H1 (cell line): ENCODE data around the gene C8B. TPM values are rescaled to one million over a fixed set of nuclear protein-coding genes. Genes with fewer than 3 reads are reported as not detected.

Source experiments
- CTCF ChIA-PET: fragments of 300-600 bp; sonication (Branson Sonifier 250); formaldehyde crosslinking; loops from one replicate; lab custom pipeline; 2021; ENCODE audit not compliant: partially characterized antibody; lab: Charles Lee
- POLR2A ChIA-PET: fragments of 300-600 bp; sonication (Branson Sonifier 250); formaldehyde crosslinking; loops from one replicate; lab custom pipeline; 2021; ENCODE audit warnings: inconsistent platforms; ENCODE audit not compliant: partially characterized antibody; lab: Charles Lee
- DNase-seq, 2 experiments: peaks; one replicate each; pipeline versions ENCODE4 v3.0.0 to v3.0.0-alpha.2; 2010 to 2022; ENCODE audit warnings: low spot score in 2 of 2, low read depth in 1 of 2, mixed read lengths in 1 of 2
- FAIRE-seq: peaks from 2 replicates; lab custom pipeline; 2011; peaks lifted over from hg19 to GRCh38; lab: Jason Lieb, UNC
- H2AFZ ChIP-seq: 2 replicates; pipeline ENCODE4 v1.8.1; 2012; ENCODE audit warnings: low read length, inconsistent platforms
- H2AK5ac ChIP-seq: 2 replicates; pipeline ENCODE4 v1.6.1; 2013; ENCODE audit warnings: low read depth, low read length
- H2BK120ac ChIP-seq: replicated peaks from 2 replicates; pipeline ENCODE3; 2013; ENCODE audit warnings: low read depth, low read length, inconsistent platforms
- H2BK12ac ChIP-seq: 2 replicates; pipeline ENCODE4 v1.6.1; 2013; ENCODE audit warnings: low read depth, low read length
- H2BK15ac ChIP-seq: 2 replicates; pipeline ENCODE4 v1.6.1; 2013; ENCODE audit warnings: low read length
- H2BK20ac ChIP-seq: 2 replicates; pipeline ENCODE4 v1.6.1; 2013; ENCODE audit warnings: low read length
- H2BK5ac ChIP-seq: 2 replicates; pipeline ENCODE4 v1.6.1; 2013; ENCODE audit warnings: low read depth, low read length
- H3K14ac ChIP-seq: 2 replicates; pipeline ENCODE4 v1.6.1; 2013; ENCODE audit warnings: inconsistent platforms; ENCODE audit not compliant: insufficient read length
- H3K18ac ChIP-seq: 2 replicates; pipeline ENCODE4 v1.6.1; 2013; ENCODE audit warnings: low read length; ENCODE audit errors: extremely low read depth
- H3K23ac ChIP-seq: 2 replicates; pipeline ENCODE4 v1.6.1; 2013; ENCODE audit warnings: inconsistent platforms; ENCODE audit not compliant: insufficient read length
- H3K23me2 ChIP-seq: 2 replicates; pipeline ENCODE4 v1.6.1; 2013; ENCODE audit warnings: low read depth, low read length
- H3K27ac ChIP-seq: 2 replicates; pipeline ENCODE4 v1.6.1; 2011; ENCODE audit warnings: low read depth, low read length, inconsistent platforms
- H3K27me3 ChIP-seq, 4 experiments: replicated peaks in 1 of 4; 1 replicate in 1 of 4; 2 replicates in 3 of 4; pipeline versions ENCODE4 v1.6.1 to v1.8.1; 2011 to 2013; ENCODE audit warnings: low read length in 3 of 4, mild to moderate bottlenecking in 3 of 4, inconsistent platforms in 2 of 4, mixed read lengths in 2 of 4, moderate library complexity in 1 of 4; ENCODE audit not compliant: control insufficient read depth in 3 of 4, insufficient read depth in 3 of 4; ENCODE audit errors: extremely low read depth in 1 of 4
- H3K36me3 ChIP-seq, 4 experiments: 2 replicates each; pipeline versions ENCODE4 v1.6.1 to v1.8.1; 2011 to 2013; ENCODE audit warnings: mild to moderate bottlenecking in 4 of 4, low read length in 3 of 4, moderate library complexity in 2 of 4, control low read depth in 1 of 4, inconsistent platforms in 1 of 4; ENCODE audit not compliant: insufficient read depth in 4 of 4, control insufficient read depth in 2 of 4
- H3K4ac ChIP-seq: replicated peaks from 2 replicates; pipeline ENCODE3; 2013; ENCODE audit warnings: low read length, low read depth, mixed read lengths, inconsistent platforms; ENCODE audit not compliant: insufficient read length
- H3K4me1 ChIP-seq, 4 experiments: replicated peaks in 1 of 4; 1 replicate in 1 of 4; 2 replicates in 3 of 4; pipeline versions ENCODE4 v1.6.1 to v1.8.1; 2011 to 2013; ENCODE audit warnings: low read length in 3 of 4, inconsistent platforms in 2 of 4, mixed read lengths in 1 of 4; ENCODE audit not compliant: insufficient read depth in 4 of 4, control insufficient read depth in 3 of 4
- H3K4me2 ChIP-seq, 2 experiments: 2 replicates each; pipeline versions ENCODE4 v1.6.1 to v1.8.1; 2011 to 2013; ENCODE audit warnings: low read depth in 2 of 2, low read length in 2 of 2, control low read depth in 1 of 2, inconsistent platforms in 1 of 2, mild to moderate bottlenecking in 1 of 2; ENCODE audit not compliant: insufficient read depth in 1 of 2
- H3K4me3 ChIP-seq, 4 experiments: fragments of 200-600, 300-600 bp in 1 of 4; sonication (generic), shearing (Covaris generic), sonication (Bioruptor Twin) in 1 of 4; 2 replicates each; pipeline versions ENCODE4 v1.5.1 to v1.8.1; 2011 to 2016; ENCODE audit warnings: low read length in 4 of 4, low read depth in 3 of 4, control low read depth in 2 of 4, inconsistent platforms in 2 of 4, mild to moderate bottlenecking in 2 of 4, mixed read lengths in 1 of 4, moderate library complexity in 1 of 4; ENCODE audit not compliant: insufficient read depth in 2 of 4; ENCODE audit errors: extremely low read depth in 1 of 4
- H3K56ac ChIP-seq: replicated peaks from 2 replicates; pipeline ENCODE3; 2013; ENCODE audit warnings: low read depth, mild to moderate bottlenecking, mixed read lengths, low read length, inconsistent platforms; ENCODE audit not compliant: insufficient read length
- H3K79me1 ChIP-seq: 2 replicates; pipeline ENCODE4 v1.6.1; 2013; ENCODE audit warnings: low read depth, low read length, control low read depth
- H3K79me2 ChIP-seq, 2 experiments: 2 replicates each; pipeline versions ENCODE4 v1.6.1 to v1.8.1; 2012 to 2013; ENCODE audit warnings: low read length in 2 of 2, mild to moderate bottlenecking in 2 of 2, inconsistent platforms in 1 of 2; ENCODE audit not compliant: insufficient read depth in 2 of 2, control insufficient read depth in 1 of 2
- H3K9ac ChIP-seq, 4 experiments: replicated peaks in 1 of 4; 1 replicate in 1 of 4; 2 replicates in 3 of 4; pipeline versions ENCODE4 v1.6.1 to v1.8.1; 2011 to 2013; ENCODE audit warnings: low read depth in 3 of 4, low read length in 3 of 4, control low read depth in 2 of 4, mild to moderate bottlenecking in 2 of 4, moderate library complexity in 2 of 4, inconsistent platforms in 1 of 4; ENCODE audit errors: extremely low read depth in 1 of 4
- H3K9me3 ChIP-seq, 2 experiments: 2 replicates each; pipeline versions ENCODE4 v1.6.1 to v1.8.1; 2012 to 2013; ENCODE audit warnings: mild to moderate bottlenecking in 2 of 2, moderate library complexity in 2 of 2, control low read depth in 1 of 2, inconsistent platforms in 1 of 2, low read depth in 1 of 2, low read length in 1 of 2, mixed read lengths in 1 of 2; ENCODE audit not compliant: insufficient read depth in 2 of 2
- H4K20me1 ChIP-seq, 2 experiments: replicated peaks in 1 of 2; 2 replicates each; pipeline versions ENCODE3 to v1.8.1; 2011 to 2013; ENCODE audit warnings: inconsistent platforms in 2 of 2, low read length in 2 of 2, mild to moderate bottlenecking in 1 of 2; ENCODE audit not compliant: insufficient read depth in 2 of 2, control insufficient read depth in 1 of 2
- H4K5ac ChIP-seq: 2 replicates; pipeline ENCODE4 v1.6.1; 2013; ENCODE audit warnings: low read length, low read depth, mixed read lengths, inconsistent platforms; ENCODE audit not compliant: insufficient read length
- H4K8ac ChIP-seq: 2 replicates; pipeline ENCODE4 v1.8.0; 2013; ENCODE audit warnings: mild to moderate bottlenecking, moderate library complexity, low read length, inconsistent platforms; ENCODE audit not compliant: insufficient read depth; ENCODE audit errors: extremely low read depth
- H4K91ac ChIP-seq: replicated peaks from 2 replicates; pipeline ENCODE3; 2013; ENCODE audit warnings: low read length, mixed read lengths, inconsistent platforms; ENCODE audit not compliant: insufficient read length
- BACH1 ChIP-seq: IDR thresholded peaks from 2 replicates; pipeline ENCODE4 v1.6.1; 2012; ENCODE audit warnings: low read length, improper control_type of control experiment
- GABPA ChIP-seq: IDR thresholded peaks from 2 replicates; pipeline ENCODE4 v1.6.1; 2011; ENCODE audit warnings: mild to moderate bottlenecking, low read length, moderate library complexity, borderline replicate concordance; ENCODE audit not compliant: insufficient read depth
- GTF2F1 ChIP-seq: IDR thresholded peaks from 2 replicates; pipeline ENCODE4 v1.6.1; 2012; ENCODE audit warnings: low read depth, low read length, improper control_type of control experiment, borderline replicate concordance
- RAD21 ChIP-seq, 2 experiments: IDR thresholded peaks in 1 of 2; conservative IDR thresholded peaks in 1 of 2; 2 replicates each; pipeline ENCODE4 v1.6.1; 2011; ENCODE audit warnings: low read depth in 2 of 2, low read length in 2 of 2, improper control_type of control experiment in 1 of 2, inconsistent platforms in 1 of 2, mild to moderate bottlenecking in 1 of 2, moderate library complexity in 1 of 2
- RXRA ChIP-seq: IDR thresholded peaks from 2 replicates; pipeline ENCODE4 v1.6.1; 2011; ENCODE audit warnings: low read depth, mild to moderate bottlenecking, low read length, moderate library complexity; ENCODE audit not compliant: insufficient read depth
- SRF ChIP-seq: IDR thresholded peaks from 2 replicates; pipeline ENCODE4 v1.6.1; 2011; ENCODE audit warnings: mild to moderate bottlenecking, low read depth, low read length, moderate library complexity
- WGBS, 2 experiments: shearing (Covaris generic) in 1 of 2; methylation state at CpG; one replicate each; pipeline versions ENCODE4 v1.1.6 to v1.1.7; 2013 to 2015; ENCODE audit warnings: low lambda C conversion rate in 2 of 2, mixed read lengths in 2 of 2, inconsistent platforms in 1 of 2, low coverage in 1 of 2, missing lambda C conversion rate in 1 of 2; ENCODE audit not compliant: insufficient replicate concordance in 2 of 2, insufficient coverage in 1 of 2, insufficient read length in 1 of 2; ENCODE audit errors: extremely low coverage in 1 of 2, missing lambda C conversion rate in 1 of 2; 5-methylcytosine and 5-hydroxymethylcytosine counted together
- polyA plus RNA-seq, 7 experiments: library from polyadenylated mRNA; depleted of rRNA in 3 of 7; stranded (reverse) in 5 of 7; unstranded in 2 of 7; fragments of >200 nt in 5 of 7; fragments of 200-250 nt in 2 of 7; gene quantifications; 1 replicate in 5 of 7; 2 replicates in 1 of 7; 4 replicates in 1 of 7; pipeline versions ENCODE4 v1.2.1 to v1.2.3, GENCODE V29; 2011 to 2013; ENCODE audit warnings: missing spikeins in 2 of 7, mixed read lengths in 2 of 7
- total RNA-seq: library from RNA; stranded (reverse); fragmentation: NEBNext Ultra II Directional; extraction: Animal tissue kit (Norgen Biotek cat#: 25700); gene quantifications from 2 replicates; pipeline ENCODE4 v1.2.1, GENCODE V29; 2021

The C8B gene
- total and polyA plus RNA-seq, 2 of the 8 experiments (the other 6 are each of a cell fraction or from before 2014, with no cell fraction given), result not detected

GRCh38 chr1:56920591-56921001 lies 45.2 kb downstream of the C8B start:
- FAIRE-seq (no peak), DNase-seq (no peak)
- Histone ChIP-seq H2AFZ (no peak overlapping the region), H3K23ac (no peak overlapping the region), H2AK5ac (no peak overlapping the region), H3K4ac (no peak overlapping the region), H2BK20ac (no peak overlapping the region), H3K18ac (no peak overlapping the region), H3K79me1 (no peaks in the 10 kb centered on the region), H4K91ac (no peak overlapping the region), H3K36me3 (no peaks in the 10 kb centered on the region), H3K4me1 (peaks cover 0 to 5% (median 2%) of the 10 kb centered on the region in 4 experiments; a peak in 2 of 7 replicates), H3K9me3 (no peaks in the 10 kb centered on the region), H2BK120ac (no peak overlapping the region), H4K5ac (no peak overlapping the region), H3K27me3 (no peaks in the 10 kb centered on the region), H3K14ac (no peak overlapping the region), H2BK15ac (no peak overlapping the region), H3K9ac (no peak overlapping the region), H2BK5ac (no peak overlapping the region), H3K56ac (no peak overlapping the region), H4K8ac (no peak overlapping the region), H4K20me1 (no peaks in the 10 kb centered on the region), H2BK12ac (no peak overlapping the region), H3K4me2 (no peak overlapping the region), H3K27ac (no peak overlapping the region), H3K79me2 (no peaks in the 10 kb centered on the region), H3K4me3 (no peak overlapping the region), H3K23me2 (0 out of 2 replicates have a peak, but pooled peaks cover 2% of the 10 kb centered on the region)
- ChIA-PET CTCF (interaction anchor here (0.9 kb wide), 1 partner anchor 9 kb away, joined by 3 read pairs; no protein-coding TSS in a partner anchor), POLR2A (no interaction called here)
- WGBS, 2 experiments, result 91% methylated on average over 2 of the region's 2 CpGs; no CpG with 5 or more reads in 1 of the 2 experiments
- TF ChIP-seq BACH1, result no peak
- no peak for TF ChIP-seq RAD21 (IDR thresholded peaks at IDR 0.05 in 1 of 2, conservative IDR thresholded peaks at IDR 0.05 in 1 of 2; ENCODE audit: low read depth in 2 of 2, low read length in 2 of 2)
- no peak for TF ChIP-seq GABPA
- TF ChIP-seq RXRA, result no peak
- no peak for TF ChIP-seq SRF
- no peak for TF ChIP-seq GTF2F1
